ENCODE data around the gene WNT9B.

GRCh38 chr17:46889992-46890564 lies 38.7 kb downstream of the WNT9B start:
- TF ChIP-seq EZH2 (IDR thresholded peaks at IDR 0.05; ENCODE audit: borderline replicate concordance, insufficient read depth, low read length, poor library complexity, severe bottlenecking) = no peak
- no peak for TF ChIP-seq CTCF (IDR thresholded peaks at IDR 0.05; ENCODE audit: poor library complexity, severe bottlenecking)
- no peak for TF ChIP-seq TAF1 (IDR thresholded peaks at IDR 0.05; ENCODE audit: low read depth)
- TF ChIP-seq SMC3 (conservative IDR thresholded peaks at IDR 0.05; ENCODE audit: poor library complexity) = no peak
- TF ChIP-seq POLR2AphosphoS5 (IDR thresholded peaks at IDR 0.05) = peak; percentile 15
- no peak for TF ChIP-seq RAD21 (conservative IDR thresholded peaks at IDR 0.05)
